GM20000 (cell line): Measurements from ENCODE around the gene ARSJ.

Source experiments
- DNase-seq: peaks from one replicate; pipeline ENCODE4 v3.0.0; 2012; ENCODE audit warnings: low spot score
- CTCF ChIP-seq: IDR thresholded peaks from 2 replicates; pipeline ENCODE4 v1.5.1; 2012; ENCODE audit warnings: mild to moderate bottlenecking, control low read depth; ENCODE audit errors: extremely low read depth, missing control alignments

ARSJ gene

GRCh38 chr4:113998531-113998930 lies 19.1 kb upstream of the ARSJ start:
- TF ChIP-seq CTCF = no peak
- no peak for DNase-seq

GRCh38 chr4:113998079-113998478 lies 18.6 kb upstream of the ARSJ start:
- no peak for TF ChIP-seq CTCF
- DNase-seq = no peak

GRCh38 chr4:113997206-113997605 lies 17.8 kb upstream of the ARSJ start:
- DNase-seq = no peak
- TF ChIP-seq CTCF = no peak

GRCh38 chr4:113996599-113997177 lies 17.2 kb upstream of the ARSJ start:
- DNase-seq = no peak
- no peak for TF ChIP-seq CTCF

- DNase-seq = no peak
- no peak for TF ChIP-seq CTCF
Measured at GRCh38 chr4:113993887-113994286, 14.4 kb upstream of the ARSJ start.

GRCh38 chr4:113990886-113991285 lies 11.4 kb upstream of the ARSJ start:
- DNase-seq = no peak
- no peak for TF ChIP-seq CTCF

GRCh38 chr4:113987382-113987941 lies 8.0 kb upstream of the ARSJ start:
- no peak for DNase-seq
- TF ChIP-seq CTCF = no peak
